RWPE2 (cell line): Measurements from ENCODE around the gene SGSM2.
"Not testable (repeated sequence)": the region's sequence is repeated elsewhere in the genome, so short reads cannot be mapped to it uniquely, and the experiment has no call there.

Experiments
- ATAC-seq: fragments of 200-7000 bp; cut with Tn5 transposase; 3 replicates; pipeline ENCODE4 v1.9.1; 2021; ENCODE audit warnings: low read depth
- DNase-seq: peaks from one replicate; pipeline ENCODE4 v3.0.0-alpha.2; 2020; ENCODE audit warnings: low spot score
- H3K27ac ChIP-seq: fragments of 450-650 bp; 2 replicates; pipeline ENCODE4 v1.5.1; 2017; ENCODE audit warnings: mild to moderate bottlenecking; ENCODE audit not compliant: poor library complexity, severe bottlenecking
- H3K27me3 ChIP-seq: fragments of 250-450 bp; sonication (Bioruptor Pico); 2 replicates; pipeline ENCODE4 v1.5.1; 2021; ENCODE audit warnings: mild to moderate bottlenecking, moderate library complexity; ENCODE audit not compliant: insufficient read depth, poor library complexity, severe bottlenecking
- H3K36me3 ChIP-seq: fragments of 250-450 bp; sonication (Bioruptor Pico); 2 replicates; pipeline ENCODE4 v1.5.1; 2020; ENCODE audit warnings: low read depth, mild to moderate bottlenecking, moderate library complexity
- H3K4me1 ChIP-seq: fragments of 250-450 bp; sonication (Bioruptor Pico); 2 replicates; pipeline ENCODE4 v1.5.1; 2021; ENCODE audit warnings: mild to moderate bottlenecking, moderate library complexity; ENCODE audit not compliant: insufficient read depth, poor library complexity, severe bottlenecking
- H3K4me3 ChIP-seq: fragments of 250-450 bp; sonication (Bioruptor Pico); 2 replicates; pipeline ENCODE4 v1.5.1; 2021; ENCODE audit warnings: mild to moderate bottlenecking, moderate library complexity; ENCODE audit not compliant: severe bottlenecking
- H3K9me3 ChIP-seq: fragments of 250-450 bp; sonication (Bioruptor Pico); 2 replicates; pipeline ENCODE4 v1.5.1; 2021; ENCODE audit warnings: mild to moderate bottlenecking, moderate library complexity; ENCODE audit not compliant: severe bottlenecking
- TF ChIP-seq, protein P1 (sequence below): fragments of 450-650 bp; IDR thresholded peaks from one replicate; pipeline ENCODE4 v1.5.1; 2017; ENCODE audit warnings: mild to moderate bottlenecking, moderate library complexity; ENCODE audit not compliant: poor library complexity, severe bottlenecking

SGSM2 gene

GRCh38 chr17:2303204-2304188 is 33.8 kb upstream of the SGSM2 start, which contains the start of the genes SMG6 and SRR:
Gene SMG6, minus strand, starts transcription at chr17:2303785. Its CDS starts 65 bp downstream, at chr17:2303720.
Gene SRR, plus strand, starts transcription at chr17:2303950. Its CDS starts 11,611 bp downstream, at chr17:2315561.
- Histone ChIP-seq H3K27ac (peak within 1 kb of the TSS; percentile 60), H3K9me3 (no peaks in the 10 kb centered on the region), H3K36me3 (peaks cover 13% of the 10 kb centered on the region; the same call in 1 of the 2 replicates), H3K4me3 (peak within 1 kb of the TSS; percentile 83), H3K4me1 (peaks cover 2% of the 10 kb centered on the region), H3K27me3 (no peaks in the 10 kb centered on the region)
- TF ChIP-seq, protein P1, sequence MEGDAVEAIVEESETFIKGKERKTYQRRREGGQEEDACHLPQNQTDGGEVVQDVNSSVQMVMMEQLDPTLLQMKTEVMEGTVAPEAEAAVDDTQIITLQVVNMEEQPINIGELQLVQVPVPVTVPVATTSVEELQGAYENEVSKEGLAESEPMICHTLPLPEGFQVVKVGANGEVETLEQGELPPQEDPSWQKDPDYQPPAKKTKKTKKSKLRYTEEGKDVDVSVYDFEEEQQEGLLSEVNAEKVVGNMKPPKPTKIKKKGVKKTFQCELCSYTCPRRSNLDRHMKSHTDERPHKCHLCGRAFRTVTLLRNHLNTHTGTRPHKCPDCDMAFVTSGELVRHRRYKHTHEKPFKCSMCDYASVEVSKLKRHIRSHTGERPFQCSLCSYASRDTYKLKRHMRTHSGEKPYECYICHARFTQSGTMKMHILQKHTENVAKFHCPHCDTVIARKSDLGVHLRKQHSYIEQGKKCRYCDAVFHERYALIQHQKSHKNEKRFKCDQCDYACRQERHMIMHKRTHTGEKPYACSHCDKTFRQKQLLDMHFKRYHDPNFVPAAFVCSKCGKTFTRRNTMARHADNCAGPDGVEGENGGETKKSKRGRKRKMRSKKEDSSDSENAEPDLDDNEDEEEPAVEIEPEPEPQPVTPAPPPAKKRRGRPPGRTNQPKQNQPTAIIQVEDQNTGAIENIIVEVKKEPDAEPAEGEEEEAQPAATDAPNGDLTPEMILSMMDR, result no peak
- ATAC-seq (peak; percentile 92), DNase-seq (peak; percentile 88)

DNA sequence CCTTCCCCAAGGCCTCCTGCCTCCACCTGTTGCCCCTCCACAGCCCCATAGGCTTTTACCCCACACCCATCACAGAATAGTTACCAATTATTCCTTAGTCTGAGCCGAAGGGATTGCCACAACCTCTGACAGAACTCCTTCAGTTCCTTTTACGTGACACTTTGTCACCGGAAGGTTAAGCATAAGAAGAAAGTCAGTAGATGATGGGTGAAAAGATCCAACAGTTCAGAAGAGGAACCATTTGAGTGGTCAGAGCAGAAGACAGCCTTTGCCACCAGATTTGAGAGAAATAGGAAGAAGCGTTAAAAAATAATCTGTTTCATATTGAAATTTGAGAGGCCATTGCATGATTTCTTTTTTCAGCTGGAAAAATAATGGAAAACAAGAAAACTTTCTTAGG is 32.4 kb upstream of the SGSM2 start:
- DNase-seq (no peak), ATAC-seq (no peak)
- no peak overlapping the region for H3K4me3 ChIP-seq
- TF ChIP-seq, protein P1, result no peak
- peaks cover 10% of the 10 kb centered on the region; the same call in 1 of the 2 replicates for H3K36me3 ChIP-seq
- no peak overlapping the region for H3K27ac ChIP-seq
- no peaks in the 10 kb centered on the region for H3K9me3 ChIP-seq
- peaks cover 2% of the 10 kb centered on the region for H3K4me1 ChIP-seq
- no peaks in the 10 kb centered on the region for H3K27me3 ChIP-seq

DNA sequence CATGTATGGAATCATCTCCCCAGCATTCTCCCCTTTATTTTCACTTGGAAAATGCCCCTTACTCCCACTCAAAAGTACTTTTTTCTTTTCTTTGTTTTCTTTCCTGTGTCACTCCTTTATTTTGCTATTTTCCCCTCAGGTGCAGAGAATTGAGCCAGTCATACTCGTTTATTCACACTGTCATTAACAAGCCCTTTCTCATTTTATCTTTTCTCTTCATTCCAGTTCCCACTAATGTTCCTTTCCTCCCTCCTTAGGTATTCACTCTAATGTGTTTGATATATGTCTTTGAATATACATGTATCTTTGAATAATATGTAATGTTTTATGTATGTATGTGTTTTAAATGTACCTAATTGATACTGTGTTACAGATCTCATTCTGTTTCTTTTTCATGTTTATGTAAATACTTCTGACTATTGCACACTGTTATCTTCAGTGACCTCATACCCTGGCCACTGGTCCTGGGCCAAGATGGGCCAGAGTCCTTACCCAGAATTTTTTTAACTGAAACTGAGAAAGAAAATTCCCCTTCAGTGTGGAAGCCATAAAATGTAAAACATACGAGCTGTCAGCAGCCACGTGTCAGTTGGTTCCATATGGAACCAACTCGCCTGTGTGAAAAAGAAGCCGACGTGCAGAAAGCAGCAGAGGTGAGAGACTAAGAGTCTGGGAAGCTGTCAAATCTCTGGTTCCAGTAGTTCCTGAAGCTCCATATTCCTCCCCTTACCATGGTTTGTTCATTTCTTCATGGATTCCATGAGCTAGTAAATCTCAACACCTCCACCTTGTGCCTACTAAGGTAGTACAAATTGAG is 27.8 kb upstream of the SGSM2 start:
- Histone ChIP-seq H3K4me3 (no peak overlapping the region), H3K27ac (no peak overlapping the region), H3K4me1 (no peaks in the 10 kb centered on the region), H3K9me3 (no peaks in the 10 kb centered on the region), H3K27me3 (no peaks in the 10 kb centered on the region), H3K36me3 (0 out of 2 replicates have a peak, but pooled peaks cover 5% of the 10 kb centered on the region)
- no peak for ATAC-seq
- TF ChIP-seq, protein P1, result no peak
- no peak for DNase-seq

GRCh38 chr17:2312736-2313135 is 24.6 kb upstream of the SGSM2 start:
- DNase-seq, result no peak
- no peak overlapping the region for H3K27ac ChIP-seq

GRCh38 chr17:2316916-2317205 is 20.4 kb upstream of the SGSM2 start:
- H3K27ac ChIP-seq, H3K9me3 ChIP-seq, H3K4me1 ChIP-seq, DNase-seq, H3K27me3 ChIP-seq, H3K4me3 ChIP-seq, ATAC-seq: not testable (repeated sequence)
- peaks cover 22% of the 10 kb centered on the region for H3K36me3 ChIP-seq

More at GRCh38 chr17:2312736-2313135, 24.6 kb upstream of the SGSM2 start:
- no peak overlapping the region for H3K4me3 ChIP-seq
- no peaks in the 10 kb centered on the region for H3K9me3 ChIP-seq
- no peak for ATAC-seq
- 0 out of 2 replicates have a peak, but pooled peaks cover 5% of the 10 kb centered on the region for H3K36me3 ChIP-seq
- no peaks in the 10 kb centered on the region for H3K4me1 ChIP-seq
- no peaks in the 10 kb centered on the region for H3K27me3 ChIP-seq
- TF ChIP-seq, protein P1, result no peak
